IMR-90 (cell line): ENCODE data around the gene PRSS38. TPM values are rescaled to one million over a fixed set of nuclear protein-coding genes. Genes with fewer than 3 reads are reported as not detected.

ENCODE experiments used
- ATAC-seq: fragments of 200-7000 bp; cut with Tn5 transposase; 2 replicates; pipeline ENCODE4 v1.9.1; 2020; ENCODE audit warnings: low read depth, mild to moderate bottlenecking, moderate library complexity
- BruUV-seq: library from RNA; stranded (reverse); fragments of 400-500 nt; replicated peaks from 2 replicates; lab custom pipeline; 2021; lab: Mats Ljungman, UMichigan
- CTCF ChIA-PET: fragments of 300-600 bp; formaldehyde crosslinking; extraction: SDS; loops from one replicate; lab custom pipeline; 2021; ENCODE audit warnings: antibody characterized with exemption; lab: Yijun Ruan, JAX
- POLR2A ChIA-PET: fragments of 300-600 bp; sonication (Branson Sonifier 250); formaldehyde crosslinking; loops from one replicate; lab custom pipeline; 2022; ENCODE audit warnings: antibody characterized with exemption; ENCODE audit not compliant: unreplicated experiment; lab: Charles Lee
- DNase-seq: peaks from one replicate; pipeline ENCODE4 v3.0.0; 2013
- H2AFZ ChIP-seq: replicated peaks from 2 replicates; pipeline ENCODE3; 2013; ENCODE audit warnings: low read length, mild to moderate bottlenecking; ENCODE audit not compliant: poor library complexity
- H2AK5ac ChIP-seq: 2 replicates; pipeline ENCODE4 v1.6.1; 2013; ENCODE audit warnings: low read depth, low read length, inconsistent platforms
- H2AK9ac ChIP-seq: replicated peaks from 2 replicates; pipeline ENCODE3; 2013; ENCODE audit warnings: mild to moderate bottlenecking, low read depth, low read length, moderate library complexity; ENCODE audit not compliant: poor library complexity
- H2BK120ac ChIP-seq: 2 replicates; pipeline ENCODE4 v1.6.1; 2013; ENCODE audit warnings: low read depth, low read length, inconsistent platforms
- H2BK15ac ChIP-seq: 3 replicates; pipeline ENCODE4 v1.6.1; 2013; ENCODE audit warnings: low read depth, low read length, inconsistent platforms
- H2BK20ac ChIP-seq: 2 replicates; pipeline ENCODE4 v1.6.1; 2013; ENCODE audit warnings: low read depth, mild to moderate bottlenecking, inconsistent platforms, low read length, moderate library complexity
- H2BK5ac ChIP-seq: 2 replicates; pipeline ENCODE4 v1.6.1; 2013; ENCODE audit warnings: mild to moderate bottlenecking, low read depth, low read length, inconsistent platforms; ENCODE audit not compliant: poor library complexity, severe bottlenecking
- H3K14ac ChIP-seq: replicated peaks from 2 replicates; pipeline ENCODE4 v1.6.1; 2013; ENCODE audit warnings: low read depth, low read length, inconsistent platforms
- H3K18ac ChIP-seq: 2 replicates; pipeline ENCODE4 v1.6.1; 2013; ENCODE audit warnings: low read depth, low read length, control low read depth
- H3K23ac ChIP-seq: 2 replicates; pipeline ENCODE4 v1.6.1; 2013; ENCODE audit warnings: low read depth, low read length, inconsistent platforms
- H3K27ac ChIP-seq: 2 replicates; pipeline ENCODE4 v1.5.1; 2013; ENCODE audit warnings: mild to moderate bottlenecking, control low read depth, low read length; ENCODE audit not compliant: insufficient read depth
- H3K27me3 ChIP-seq: 2 replicates; pipeline ENCODE4 v1.6.1; 2013; ENCODE audit warnings: low read length; ENCODE audit not compliant: control insufficient read depth, insufficient read depth
- H3K36me3 ChIP-seq: 2 replicates; pipeline ENCODE4 v1.6.1; 2013; ENCODE audit warnings: low read length, mixed read lengths; ENCODE audit not compliant: control insufficient read depth, insufficient read depth
- H3K4ac ChIP-seq: 2 replicates; pipeline ENCODE4 v1.6.1; 2013; ENCODE audit warnings: low read depth, low read length, inconsistent platforms
- H3K4me1 ChIP-seq: 2 replicates; pipeline ENCODE4 v1.6.1; 2013; ENCODE audit warnings: low read length, mixed read lengths; ENCODE audit not compliant: control insufficient read depth, insufficient read depth
- H3K4me2 ChIP-seq: 2 replicates; pipeline ENCODE4 v1.6.1; 2013; ENCODE audit warnings: low read depth, mild to moderate bottlenecking, control low read depth, low read length, moderate library complexity
- H3K4me3 ChIP-seq: 2 replicates; pipeline ENCODE4 v1.5.1; 2013; ENCODE audit warnings: low read depth, mild to moderate bottlenecking, control low read depth, low read length, moderate library complexity; ENCODE audit not compliant: insufficient read depth
- H3K56ac ChIP-seq: 2 replicates; pipeline ENCODE4 v1.6.1; 2013; ENCODE audit warnings: low read length, inconsistent platforms; ENCODE audit not compliant: insufficient read depth; ENCODE audit errors: extremely low read depth
- H3K79me1 ChIP-seq, 2 experiments: 2 replicates each; pipeline ENCODE4 v1.6.1; 2013; ENCODE audit warnings: low read length in 2 of 2, inconsistent platforms in 1 of 2, low read depth in 1 of 2
- H3K9ac ChIP-seq: 2 replicates; pipeline ENCODE4 v1.6.1; 2013; ENCODE audit warnings: low read depth, low read length, control low read depth
- H3K9me1 ChIP-seq: 2 replicates; pipeline ENCODE4 v1.6.1; 2013; ENCODE audit warnings: low read length, inconsistent platforms; ENCODE audit not compliant: insufficient read depth
- H3K9me3 ChIP-seq: 2 replicates; pipeline ENCODE4 v1.6.1; 2013; ENCODE audit warnings: low read length; ENCODE audit not compliant: control insufficient read depth, insufficient read depth
- H4K20me1 ChIP-seq: 2 replicates; pipeline ENCODE4 v1.6.1; 2013; ENCODE audit warnings: low read length, inconsistent platforms; ENCODE audit not compliant: insufficient read depth
- H4K5ac ChIP-seq: 2 replicates; pipeline ENCODE4 v1.6.1; 2013; ENCODE audit warnings: mild to moderate bottlenecking, low read depth, low read length, control low read depth
- H4K8ac ChIP-seq, 2 experiments: 2 replicates each; pipeline ENCODE4 v1.6.1; 2013; ENCODE audit warnings: low read depth in 2 of 2, low read length in 2 of 2, control low read depth in 1 of 2, inconsistent platforms in 1 of 2
- H4K91ac ChIP-seq: 2 replicates; pipeline ENCODE4 v1.6.1; 2013; ENCODE audit warnings: low read depth, low read length, inconsistent platforms; ENCODE audit not compliant: insufficient read depth
- BHLHE40 ChIP-seq: fragments of 150-350 bp; IDR thresholded peaks from 2 replicates; pipeline ENCODE4 v1.6.1; 2016; ENCODE audit warnings: mild to moderate bottlenecking, low read depth, low read length
- CEBPB ChIP-seq: IDR thresholded peaks from 2 replicates; pipeline ENCODE4 v1.6.1; 2012; ENCODE audit warnings: low read depth, low read length, improper control_type of control experiment
- CHD1 ChIP-seq: IDR thresholded peaks from 2 replicates; pipeline ENCODE4 v1.6.1; 2012; ENCODE audit warnings: low read depth, low read length, improper control_type of control experiment
- CTCF ChIP-seq: conservative IDR thresholded peaks from 2 replicates; pipeline ENCODE4 v1.5.1; 2012; ENCODE audit warnings: mild to moderate bottlenecking, low read depth, low read length, improper control_type of control experiment
- FOS ChIP-seq: fragments of 150-350 bp; IDR thresholded peaks from 2 replicates; pipeline ENCODE4 v1.6.1; 2016; ENCODE audit warnings: low read depth, low read length
- MAFK ChIP-seq: IDR thresholded peaks from 2 replicates; pipeline ENCODE4 v1.6.1; 2012; ENCODE audit warnings: low read depth, low read length, improper control_type of control experiment
- MAZ ChIP-seq: IDR thresholded peaks from 2 replicates; pipeline ENCODE4 v1.6.1; 2012; ENCODE audit warnings: low read depth, mild to moderate bottlenecking, low read length, improper control_type of control experiment, moderate library complexity, borderline replicate concordance
- MXI1 ChIP-seq: IDR thresholded peaks from 2 replicates; pipeline ENCODE4 v1.6.1; 2012; ENCODE audit warnings: low read depth, mild to moderate bottlenecking, low read length, moderate library complexity, borderline replicate concordance
- NFE2L2 ChIP-seq: fragments of 150-350 bp; IDR thresholded peaks from 2 replicates; pipeline ENCODE4 v1.6.1; 2016; ENCODE audit warnings: low read depth, mild to moderate bottlenecking, low read length
- POLR2A ChIP-seq: IDR thresholded peaks from 2 replicates; pipeline ENCODE4 v1.6.1; 2012; ENCODE audit warnings: mild to moderate bottlenecking, low read depth, low read length
- RAD21 ChIP-seq: IDR thresholded peaks from 2 replicates; pipeline ENCODE4 v1.6.1; 2012; ENCODE audit warnings: low read length, improper control_type of control experiment
- RCOR1 ChIP-seq: IDR thresholded peaks from 2 replicates; pipeline ENCODE4 v1.6.1; 2012; ENCODE audit warnings: mild to moderate bottlenecking, low read length, improper control_type of control experiment; ENCODE audit not compliant: insufficient replicate concordance
- RFX5 ChIP-seq: IDR thresholded peaks from 2 replicates; pipeline ENCODE4 v1.8.0; 2012; ENCODE audit warnings: low read depth, mild to moderate bottlenecking, low read length, moderate library complexity
- SMC3 ChIP-seq: fragments of 150-350 bp; IDR thresholded peaks from 2 replicates; pipeline ENCODE4 v1.6.1; 2016; ENCODE audit warnings: low read depth, mild to moderate bottlenecking, antibody characterized with exemption, low read length, moderate library complexity
- WGBS, 2 experiments: methylation state at CpG; one replicate each; pipeline versions ENCODE4 v1.1.5 to v1.1.7; 2013; ENCODE audit warnings: missing lambda C conversion rate in 2 of 2; ENCODE audit not compliant: insufficient read length in 1 of 2; ENCODE audit errors: extremely low coverage in 2 of 2; 5-methylcytosine and 5-hydroxymethylcytosine counted together
- dilution Hi-C: fragments of 300-500 bp; cut with HindIII; formaldehyde crosslinking; loops from one replicate; pipeline ENCODE4 v1.14.3; 2018; ENCODE audit warnings: low sequenced_read_pairs; ENCODE audit not compliant: unreplicated experiment
- in situ Hi-C: fragments of 300-500 bp; cut with MboI; formaldehyde crosslinking; loops from 3 replicates; pipeline ENCODE4 v1.14.3; 2019; ENCODE audit warnings: low sequenced_read_pairs, inconsistent platforms, mixed read lengths
- intact Hi-C: fragments of 100-400 bp; cut with micrococcal nuclease; formaldehyde crosslinking; loops from 2 replicates; pipeline ENCODE4 v1.10.0; 2022
- polyA plus RNA-seq, 3 experiments: library from polyadenylated mRNA; depleted of rRNA; stranded (reverse); fragments of >200 nt; gene quantifications; 2 replicates each; pipeline ENCODE4 v1.2.3, GENCODE V29; 2012; ENCODE audit warnings: low replicate concordance in 1 of 3
- total RNA-seq: library from RNA; depleted of rRNA; stranded (reverse); fragments of >200 nt; gene quantifications from 2 replicates; pipeline ENCODE4 v1.2.3, GENCODE V29; 2012

PRSS38 gene
- total and polyA plus RNA-seq, 2 of the 4 experiments (the other 2 are of a cell fraction), result not detected

DNA sequence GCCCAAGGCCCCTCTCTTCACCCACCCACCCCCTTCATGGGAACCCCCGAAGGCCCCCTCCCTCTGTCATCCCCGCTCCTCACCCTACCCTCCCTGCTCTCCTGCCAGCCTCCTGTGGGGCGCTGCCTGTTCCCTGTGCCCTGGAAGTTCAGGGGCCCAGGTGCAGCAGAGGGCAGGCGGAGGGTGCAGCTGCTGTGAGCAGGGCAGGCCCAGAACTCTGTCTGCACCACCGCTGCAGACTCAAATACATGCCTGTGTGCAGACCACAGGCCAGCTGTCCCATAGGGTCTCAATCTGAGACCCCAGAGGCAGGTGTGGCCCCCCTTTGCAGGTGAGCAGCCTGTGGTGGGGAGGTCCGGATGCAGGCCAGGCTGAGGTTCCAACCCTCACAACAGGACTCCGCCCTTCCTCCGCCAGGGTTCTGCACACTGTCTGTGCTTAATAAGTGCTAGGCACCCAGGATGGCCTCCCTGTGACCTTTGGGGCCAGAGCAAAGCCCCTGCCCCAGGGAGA, 69.7 kb downstream of the PRSS38 start:
- Histone ChIP-seq H3K23ac (no peak overlapping the region), H2AFZ (peak overlapping the region; percentile 51), H3K4me1 (no peaks in the 10 kb centered on the region; the same call in 1 of the 2 replicates), H3K79me1 (no peaks in the 10 kb centered on the region), H4K91ac (no peak overlapping the region), H3K27ac (no peak overlapping the region), H3K56ac (no peak overlapping the region), H3K9me1 (no peaks in the 10 kb centered on the region), H2BK120ac (no peak overlapping the region), H3K4me3 (no peak overlapping the region), H4K20me1 (no peaks in the 10 kb centered on the region), H4K5ac (no peak overlapping the region), H2AK5ac (no peak overlapping the region), H3K27me3 (peaks cover 2% of the 10 kb centered on the region; the same call in 1 of the 2 replicates), H2AK9ac (no peak overlapping the region), H4K8ac (no peak overlapping the region), H3K9ac (no peak overlapping the region), H3K4me2 (no peak overlapping the region), H3K9me3 (no peaks in the 10 kb centered on the region), H3K36me3 (no peaks in the 10 kb centered on the region), H3K18ac (no peak overlapping the region), H3K14ac (no peak overlapping the region), H2BK20ac (no peak overlapping the region), H2BK5ac (no peak overlapping the region), H2BK15ac (no peak overlapping the region), H3K4ac (no peak overlapping the region)
- no CpG with 5 or more reads among the region's 8 CpGs for WGBS, 2 experiments
- intact Hi-C loops, result no loop called here
- BruUV-seq, result no TSS peak
- DNase-seq (no peak), ATAC-seq (no peak)
- TF ChIP-seq NFE2L2 (no peak), POLR2A (no peak), CHD1 (no peak), MXI1 (no peak), MAFK (no peak), SMC3 (no peak), RFX5 (no peak), BHLHE40 (no peak), RAD21 (no peak), MAZ (no peak), CEBPB (no peak), RCOR1 (no peak), FOS (no peak), CTCF (no peak)
- CTCF ChIA-PET, result no interaction called here
- dilution Hi-C loops, result no loop called here
- in situ Hi-C loops, result no loop called here
- POLR2A ChIA-PET, result no interaction called here
